Heart left ventricle (tissue), 16 donors: ENCODE data around the gene RBBP4. TPM values are rescaled to one million over a fixed set of nuclear protein-coding genes. Genes with fewer than 3 reads are reported as not detected.
A peak's percentile ranks its signal among the peaks of the same experiment; 100 is the strongest.

ENCODE experiments used
- ATAC-seq, 4 donors: fragments of 200-7000 bp; cut with Tn5 transposase; one replicate each; pipeline ENCODE4 v1.9.1; 2020 to 2022; ENCODE audit warnings: moderate library complexity in 4 of 4, mild to moderate bottlenecking in 3 of 4, moderate number of reproducible peaks in 1 of 4
- DNase-seq, 5 donors: peaks; one replicate each; pipeline ENCODE4 v3.0.0-alpha.2; 2020
- H3K27ac ChIP-seq, 12 donors: fragments of 200-600 bp; sonication (generic) in 4 of 12; one replicate each; pipeline versions ENCODE4 v1.5.0 to v1.8.0; 2016 to 2022; ENCODE audit warnings: mild to moderate bottlenecking in 2 of 12
- H3K27me3 ChIP-seq, 9 donors: fragments of 200-600 bp; sonication (generic) in 2 of 9; one replicate each; pipeline versions ENCODE4 v1.5.1 to v1.8.0; 2016 to 2022; ENCODE audit warnings: mild to moderate bottlenecking in 3 of 9
- H3K36me3 ChIP-seq, 9 donors: fragments of 200-600 bp; sonication (generic) in 2 of 9; one replicate each; pipeline versions ENCODE4 v1.5.0 to v1.8.0; 2018 to 2022; ENCODE audit warnings: mild to moderate bottlenecking in 2 of 9
- H3K4me1 ChIP-seq, 12 donors: fragments of 200-600 bp; sonication (generic) in 4 of 12; one replicate each; pipeline versions ENCODE4 v1.5.0 to v1.8.0; 2016 to 2022; ENCODE audit warnings: mild to moderate bottlenecking in 3 of 12
- H3K4me3 ChIP-seq, 12 donors: fragments of 200-600 bp; sonication (generic) in 4 of 12; one replicate each; pipeline versions ENCODE4 v1.5.0 to v1.8.0; 2017 to 2022; ENCODE audit warnings: mild to moderate bottlenecking in 9 of 12, moderate library complexity in 4 of 12
- H3K9me3 ChIP-seq, 12 donors: fragments of 200-600 bp; sonication (generic) in 4 of 12; one replicate each; pipeline versions ENCODE4 v1.5.0 to v1.8.0; 2016 to 2022; ENCODE audit warnings: mild to moderate bottlenecking in 1 of 12
- POLR2A ChIP-seq, 2 donors: fragments of 450-650 bp; IDR thresholded peaks; one replicate each; pipeline ENCODE4 v1.6.1; 2017; ENCODE audit warnings: antibody characterized with exemption in 2 of 2, mild to moderate bottlenecking in 2 of 2, moderate library complexity in 2 of 2
- WGBS, 4 donors: extraction: QIAGEN DNeasy Blood & Tissue Kit in 2 of 4; methylation state at CpG; one replicate each; pipeline versions ENCODE4 v1.1.5 to v1.1.7; 2013 to 2018; 5-methylcytosine and 5-hydroxymethylcytosine counted together
- intact Hi-C, 10 donors: fragments of 100-400 bp; cut with DNase I; formaldehyde crosslinking; loops; one replicate each; pipeline versions ENCODE4 v1.11.1 to v1.14.2; 2022
- polyA plus RNA-seq, 2 donors: library from polyadenylated mRNA; stranded (reverse); fragments of 200-250 nt; gene quantifications; one replicate each; pipeline ENCODE4 v1.2.3, GENCODE V29; 2013
- total RNA-seq, 9 donors: library from RNA; depleted of rRNA in 2 of 9; stranded (reverse); fragments of >200 nt in 2 of 9; fragmentation: NEBNext Ultra II Directional in 3 of 9; extraction: Animal tissue kit (Norgen Biotek cat#: 25700) in 3 of 9; gene quantifications; one replicate each; pipeline versions ENCODE4 v1.1.0 to v1.2.4, GENCODE V29; 2016 to 2023
- TF ChIP-seq, protein P1 (sequence below), 12 donors: fragments of 200-600 bp; sonication (generic) in 4 of 12; IDR thresholded peaks; one replicate each; pipeline versions ENCODE4 v1.5.0 to v1.8.0; 2018 to 2022; ENCODE audit warnings: antibody characterized with exemption in 12 of 12, mild to moderate bottlenecking in 5 of 12
- donor health status: ischemic (EF 13 %, LVEDD 7.1; RV severe dilation, severe dysfunction).
- donor health status: healthy with polysubstance abuse.
- donor health status: DM: no; HTN: yes; CAD: no.
- donor health status: DM: no; HTN: no; CAD: no.
- donor health status: ischemic (EF 25% LVEDD 6.9; RV normal size, moderate dysfunction).
- donor health status: ischemic (EF 25% LVEDD 5.7; RV mildly dilated, moderate dysfunction).
- donor health status: healthy.
- donor health status: DM: yes; HTN: yes; CAD: no.
- donor health status: ischemic (EF 35%, LVEDD 5.7; RV mildly dilated, moderate dysfunction).
- donor health status: nonischemic (EF 11% LVEDD 7.7; RV severe dilation, severe dysfunction).
- donor health status: DM: yes; HTN: yes; CAD: no.
- donor health status: PGD.
- donor health status: ischemic (EF 29% LVEDD 5.4; RV normal size, mild dysfunction).
- donor health status: nonischemic (EF 23%, LVEDD 6.1; RV moderate dilation, normal function).

The RBBP4 gene
- total and polyA plus RNA-seq, 11 donors: 23.4 to 141 (median 93.2) TPM

DNA sequence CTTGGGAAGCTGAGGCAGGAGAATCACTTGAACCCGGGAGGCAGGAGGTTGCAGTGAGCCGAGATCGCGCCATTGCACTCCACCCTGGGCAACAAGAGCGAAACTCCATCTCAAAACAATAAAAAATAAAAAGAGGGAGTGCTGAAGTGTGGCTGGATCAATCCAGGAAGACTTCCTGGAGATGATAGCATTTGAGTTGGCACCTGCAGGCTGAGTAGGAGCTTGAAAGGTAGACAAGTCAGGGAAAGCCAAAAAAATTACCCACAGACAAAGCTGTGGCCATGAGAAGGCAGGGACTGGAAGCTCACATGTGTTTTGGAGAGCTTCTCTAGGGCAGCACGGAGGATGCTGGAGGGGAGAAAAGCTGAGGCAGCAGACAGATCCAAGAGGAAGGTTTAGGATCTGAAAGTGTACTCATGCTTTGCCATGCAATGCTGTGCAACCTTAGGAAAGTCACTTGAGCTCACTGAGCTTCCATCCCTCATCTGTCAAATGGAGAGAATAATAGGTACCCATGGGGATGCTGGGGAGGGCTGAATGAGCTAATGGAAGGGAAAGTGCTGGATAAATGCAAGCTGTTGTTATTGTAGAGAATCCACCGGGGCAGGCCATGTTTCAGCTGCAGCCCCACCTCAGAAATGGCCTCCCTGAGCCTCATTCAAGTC lies 77.5 kb downstream of the RBBP4 start:
- Histone ChIP-seq H3K4me3 (no peak overlapping the region), H3K9me3 (no peaks in the 10 kb centered on the region), H3K4me1 (peaks cover 0 to 16% (median 7%) of the 10 kb centered on the region in 12 donors), H3K27me3 (no peaks in the 10 kb centered on the region), H3K36me3 (no peaks in the 10 kb centered on the region), H3K27ac (no peak overlapping the region)
- intact Hi-C loops: no loop called here
- DNase-seq: no peak
- 83 to 92% (median 90%) methylated on average over 7 of the region's 7 CpGs for WGBS, 4 donors
- TF ChIP-seq, protein P1, sequence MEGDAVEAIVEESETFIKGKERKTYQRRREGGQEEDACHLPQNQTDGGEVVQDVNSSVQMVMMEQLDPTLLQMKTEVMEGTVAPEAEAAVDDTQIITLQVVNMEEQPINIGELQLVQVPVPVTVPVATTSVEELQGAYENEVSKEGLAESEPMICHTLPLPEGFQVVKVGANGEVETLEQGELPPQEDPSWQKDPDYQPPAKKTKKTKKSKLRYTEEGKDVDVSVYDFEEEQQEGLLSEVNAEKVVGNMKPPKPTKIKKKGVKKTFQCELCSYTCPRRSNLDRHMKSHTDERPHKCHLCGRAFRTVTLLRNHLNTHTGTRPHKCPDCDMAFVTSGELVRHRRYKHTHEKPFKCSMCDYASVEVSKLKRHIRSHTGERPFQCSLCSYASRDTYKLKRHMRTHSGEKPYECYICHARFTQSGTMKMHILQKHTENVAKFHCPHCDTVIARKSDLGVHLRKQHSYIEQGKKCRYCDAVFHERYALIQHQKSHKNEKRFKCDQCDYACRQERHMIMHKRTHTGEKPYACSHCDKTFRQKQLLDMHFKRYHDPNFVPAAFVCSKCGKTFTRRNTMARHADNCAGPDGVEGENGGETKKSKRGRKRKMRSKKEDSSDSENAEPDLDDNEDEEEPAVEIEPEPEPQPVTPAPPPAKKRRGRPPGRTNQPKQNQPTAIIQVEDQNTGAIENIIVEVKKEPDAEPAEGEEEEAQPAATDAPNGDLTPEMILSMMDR (IDR thresholded peaks at IDR 0.05): no peak
- no peak for TF ChIP-seq POLR2A (IDR thresholded peaks at IDR 0.05)
- no peak for ATAC-seq

DNA sequence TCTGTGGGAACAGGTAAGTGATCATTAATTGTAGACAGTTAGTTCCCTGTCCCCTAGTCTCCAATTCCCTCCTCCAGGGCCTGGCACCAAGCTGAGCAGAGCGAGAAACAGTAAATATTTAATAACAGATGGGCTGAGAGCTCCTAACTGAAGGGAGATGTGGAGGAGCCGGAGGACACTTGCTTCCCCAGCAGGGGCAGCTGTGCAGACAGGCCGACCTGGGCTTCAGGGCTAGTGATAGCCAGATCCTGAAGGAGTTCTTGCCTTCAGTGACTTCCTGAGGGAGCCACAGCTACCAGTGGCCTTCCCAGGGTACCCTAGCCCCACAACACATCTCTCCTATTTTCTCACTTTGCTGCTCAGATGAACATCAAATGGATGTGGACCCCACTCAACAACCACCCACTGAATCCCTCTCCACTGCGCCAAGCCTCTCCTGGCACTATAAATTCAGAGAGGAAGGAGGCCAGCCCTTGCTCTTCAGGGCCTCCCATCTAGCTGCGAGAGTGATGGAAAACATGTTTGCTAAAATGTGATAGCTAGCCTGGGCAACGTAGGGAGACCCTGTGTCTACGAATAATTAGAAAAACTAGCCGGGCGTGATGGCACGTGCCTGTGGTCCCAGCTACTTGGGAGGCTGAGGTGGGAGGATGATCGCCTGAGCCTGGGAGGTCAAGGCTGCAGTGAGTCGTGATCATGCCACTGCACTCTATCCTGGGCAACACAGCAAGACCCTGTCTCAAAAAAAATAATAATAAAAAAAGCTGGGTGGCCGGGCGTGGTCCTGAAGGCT lies 78.4 kb downstream of the RBBP4 start:
- TF ChIP-seq, protein P1 (IDR thresholded peaks at IDR 0.05): no peak
- TF ChIP-seq POLR2A (IDR thresholded peaks at IDR 0.05): no peak
- no peaks in the 10 kb centered on the region for H3K9me3 ChIP-seq
- no peaks in the 10 kb centered on the region for H3K36me3 ChIP-seq
- WGBS, 4 donors: 78 to 91% (median 84%) methylated on average over 13 to 14 of the region's 14 CpGs
- no peaks in the 10 kb centered on the region for H3K27me3 ChIP-seq
- peaks cover 0 to 19% (median 7%) of the 10 kb centered on the region in 12 donors for H3K4me1 ChIP-seq
- ATAC-seq (no peak), DNase-seq (no peak)
- H3K27ac ChIP-seq: no peak overlapping the region
- H3K4me3 ChIP-seq: no peak overlapping the region
- intact Hi-C loops: no loop called here

DNA sequence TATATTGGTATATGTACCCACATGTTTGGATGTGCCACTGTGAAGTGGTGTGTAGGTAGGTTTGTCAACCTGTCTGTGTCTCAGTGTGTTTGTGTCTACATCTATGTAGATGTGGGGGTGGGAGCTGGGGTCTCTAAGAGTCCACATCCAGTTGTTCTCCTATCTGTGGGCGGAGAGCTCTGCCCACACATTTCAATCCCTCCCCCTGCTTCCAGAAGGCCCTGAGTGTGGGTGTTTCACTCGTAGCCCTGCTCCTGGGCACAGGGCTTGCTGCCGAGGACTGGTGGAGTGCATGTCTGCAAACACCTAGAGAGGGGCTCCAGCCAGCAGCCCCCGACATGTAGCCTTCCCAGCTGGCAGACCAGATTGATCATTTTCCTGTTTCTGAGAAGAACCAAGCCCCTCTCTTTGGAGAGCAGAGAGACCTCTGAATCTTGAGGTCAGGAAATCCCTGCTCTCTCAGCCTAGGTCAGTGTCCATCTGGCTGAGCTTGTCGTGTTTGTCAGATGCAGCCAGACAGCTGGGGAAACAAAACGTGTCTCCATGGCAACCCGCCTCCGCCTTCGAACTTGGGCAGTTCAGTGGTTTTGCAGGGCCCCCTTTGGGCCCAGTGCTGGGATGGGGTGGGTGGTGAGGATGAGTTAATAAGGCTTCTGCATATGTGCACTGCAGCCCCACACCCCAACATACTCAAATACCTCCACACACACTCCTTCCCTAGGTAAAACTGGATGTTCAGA lies 82.7 kb downstream of the RBBP4 start:
- 53 to 65% (median 58%) methylated on average over 7 to 9 of the region's 9 CpGs for WGBS, 4 donors
- no peaks in the 10 kb centered on the region for H3K27me3 ChIP-seq
- DNase-seq (peak; percentile 53 to 71 (median 63)), ATAC-seq (peak in 2 of 4 donors; percentile 69 to 72)
- H3K36me3 ChIP-seq: no peaks in the 10 kb centered on the region
- H3K4me3 ChIP-seq: no peak overlapping the region
- TF ChIP-seq, protein P1 (IDR thresholded peaks at IDR 0.05): no peak
- no peak for TF ChIP-seq POLR2A (IDR thresholded peaks at IDR 0.05)
- H3K27ac ChIP-seq: no peak overlapping the region
- H3K9me3 ChIP-seq: no peaks in the 10 kb centered on the region
- H3K4me1 ChIP-seq: peaks cover 0 to 5% (median 0%) of the 10 kb centered on the region in 12 donors
- intact Hi-C loops: no loop called here

Other genes with a start within 250 kb of the RBBP4 start
- gene ZBTB8B, start 186.1 kb upstream of the RBBP4 start, total RNA-seq: under 1 TPM in 1 of 9 donors, not detected in 8; 0.02 TPM
- gene ZBTB8B, start 186.1 kb upstream of the RBBP4 start, polyA plus RNA-seq: under 1 TPM in 1 of 2 donors, not detected in 1; 0.01 TPM
- 1 to 10 TPM; 1.8 to 5.0 (median 3.1) TPM for gene ZBTB8A, start 111.8 kb upstream of the RBBP4 start, total RNA-seq
- gene ZBTB8A, start 111.8 kb upstream of the RBBP4 start, polyA plus RNA-seq: 1 to 10 TPM; 1.1 to 2.6 TPM
- 10 to 100 TPM; 16.5 to 37.1 (median 33.7) TPM for gene ZBTB8OS, start 658 bp upstream of the RBBP4 start, total RNA-seq
- 10 to 100 TPM; 34.3 to 60.3 TPM for gene ZBTB8OS, start 658 bp upstream of the RBBP4 start, polyA plus RNA-seq
- 10 to 100 TPM; 10.2 to 22.3 (median 14.3) TPM for gene SYNC, start 51.6 kb downstream of the RBBP4 start, total RNA-seq
- gene SYNC, start 51.6 kb downstream of the RBBP4 start, polyA plus RNA-seq: 1 to 10 TPM; 2.7 to 8.3 TPM
- gene YARS1, start 166.2 kb downstream of the RBBP4 start, total RNA-seq: 10 to 100 TPM; 20.2 to 58.1 (median 34.8) TPM
- gene YARS1, start 166.2 kb downstream of the RBBP4 start, polyA plus RNA-seq: 10 to 100 TPM; 18.6 to 61.3 TPM
- gene S100PBP, start 166.4 kb downstream of the RBBP4 start, total RNA-seq: 10 to 100 TPM in 7 of 9 donors, 1 to 10 TPM in 2; 9.1 to 21.2 (median 10.7) TPM
- gene S100PBP, start 166.4 kb downstream of the RBBP4 start, polyA plus RNA-seq: 1 to 10 TPM; 5.8 to 7.0 TPM
- 100 to 1,000 TPM in 1 of 9 donors, 10 to 100 TPM in 8; 43.7 to 134 (median 59.7) TPM for gene FNDC5, start 219.7 kb downstream of the RBBP4 start, total RNA-seq
- gene FNDC5, start 219.7 kb downstream of the RBBP4 start, polyA plus RNA-seq: 10 to 100 TPM; 18.2 to 75.3 TPM
- gene HPCA, start 235.3 kb downstream of the RBBP4 start, total RNA-seq: under 1 TPM in 1 of 9 donors, not detected in 8; 0.29 TPM
- not detected for gene HPCA, start 235.3 kb downstream of the RBBP4 start, polyA plus RNA-seq